ENCODE results near the gene SPACA7.
A peak's percentile ranks its signal among the peaks of the same experiment; 100 is the strongest.
"Not testable (repeated sequence)": the region's sequence is repeated elsewhere in the genome, so short reads cannot be mapped to it uniquely, and the experiment has no call there.

The SPACA7 gene

GRCh38 chr13:112428704-112429103 is 52.5 kb downstream of the SPACA7 start:
- DNase-seq (ENCODE audit: low read depth), result no peak

GRCh38 chr13:112431734-112432133 is 55.6 kb downstream of the SPACA7 start:
- DNase-seq (ENCODE audit: low read depth), result no peak

- not testable (repeated sequence) for DNase-seq (ENCODE audit: low read depth)
Measured at GRCh38 chr13:112432734-112433133, 56.6 kb downstream of the SPACA7 start.

GRCh38 chr13:112433517-112433916 is 57.4 kb downstream of the SPACA7 start:
- not testable (repeated sequence) for DNase-seq (ENCODE audit: low read depth)

- DNase-seq (ENCODE audit: low read depth), result no peak
Measured at GRCh38 chr13:112434032-112434431, 57.9 kb downstream of the SPACA7 start.

GRCh38 chr13:112434937-112435523 is 58.9 kb downstream of the SPACA7 start:
- no peak for DNase-seq (ENCODE audit: low read depth)

GRCh38 chr13:112435973-112436372 is 59.8 kb downstream of the SPACA7 start:
- no peak for DNase-seq (ENCODE audit: low read depth)

- DNase-seq (ENCODE audit: low read depth), result no peak
Measured at GRCh38 chr13:112438094-112438493, 61.9 kb downstream of the SPACA7 start.

GRCh38 chr13:112438515-112438914 is 62.4 kb downstream of the SPACA7 start:
- DNase-seq (ENCODE audit: low read depth), result no peak

- DNase-seq (ENCODE audit: low read depth), result no peak
Measured at GRCh38 chr13:112441226-112441625, 65.1 kb downstream of the SPACA7 start.

- no peak for DNase-seq (ENCODE audit: low read depth)
Measured at GRCh38 chr13:112441779-112442310, 65.7 kb downstream of the SPACA7 start.

GRCh38 chr13:112442483-112443090 is 66.4 kb downstream of the SPACA7 start:
- DNase-seq (ENCODE audit: low read depth), result no peak

- DNase-seq (ENCODE audit: low read depth), result no peak
Measured at GRCh38 chr13:112443191-112443994, 67.2 kb downstream of the SPACA7 start.

GRCh38 chr13:112443995-112444311 is 67.8 kb downstream of the SPACA7 start:
- peak; percentile 31 for DNase-seq (ENCODE audit: low read depth)

GRCh38 chr13:112444416-112445399 is 68.6 kb downstream of the SPACA7 start:
- no peak for DNase-seq (ENCODE audit: low read depth)

GRCh38 chr13:112445411-112446271 is 69.5 kb downstream of the SPACA7 start:
- no peak for DNase-seq (ENCODE audit: low read depth)

- DNase-seq (ENCODE audit: low read depth), result no peak
Measured at GRCh38 chr13:112446347-112446861, 70.2 kb downstream of the SPACA7 start.

GRCh38 chr13:112446867-112447266 is 70.7 kb downstream of the SPACA7 start:
- DNase-seq (ENCODE audit: low read depth), result no peak

- DNase-seq (ENCODE audit: low read depth), result no peak
Measured at GRCh38 chr13:112447306-112447705, 71.2 kb downstream of the SPACA7 start.

GRCh38 chr13:112447761-112448603 is 71.8 kb downstream of the SPACA7 start:
- no peak for DNase-seq (ENCODE audit: low read depth)
